Trophoblast cell (in vitro differentiated cells and primary cell): ENCODE data around the gene C16orf89.

ENCODE experiments used
- DNase-seq, 2 donors: peaks; one replicate each; pipeline ENCODE4 v3.0.0-alpha.2; 2016
- H2AFZ ChIP-seq: 2 replicates; pipeline ENCODE4 v1.6.1; 2013; ENCODE audit warnings: low read length, moderate library complexity, mild to moderate bottlenecking; ENCODE audit not compliant: insufficient read depth, poor library complexity
- H2AK5ac ChIP-seq: 2 replicates; pipeline ENCODE4 v1.6.1; 2013; ENCODE audit warnings: mild to moderate bottlenecking, low read length
- H2BK120ac ChIP-seq: 2 replicates; pipeline ENCODE4 v1.6.1; 2013; ENCODE audit warnings: low read length, mild to moderate bottlenecking, moderate library complexity; ENCODE audit not compliant: insufficient read depth, poor library complexity
- H2BK12ac ChIP-seq: 2 replicates; pipeline ENCODE4 v1.6.1; 2013; ENCODE audit warnings: mild to moderate bottlenecking, low read length, moderate library complexity
- H2BK5ac ChIP-seq: 2 replicates; pipeline ENCODE4 v1.6.1; 2013; ENCODE audit warnings: low read length, low read depth, moderate library complexity, mild to moderate bottlenecking; ENCODE audit not compliant: poor library complexity
- H3K14ac ChIP-seq: 2 replicates; pipeline ENCODE4 v1.6.1; 2013; ENCODE audit warnings: mild to moderate bottlenecking, low read length
- H3K18ac ChIP-seq: 2 replicates; pipeline ENCODE4 v1.6.1; 2013; ENCODE audit warnings: mild to moderate bottlenecking, low read length
- H3K23ac ChIP-seq: 2 replicates; pipeline ENCODE4 v1.6.1; 2013; ENCODE audit warnings: low read length
- H3K27ac ChIP-seq: 2 replicates; pipeline ENCODE4 v1.5.1; 2013; ENCODE audit warnings: low read depth, mild to moderate bottlenecking, inconsistent platforms, low read length, moderate library complexity
- H3K27me3 ChIP-seq: 2 replicates; pipeline ENCODE4 v1.6.1; 2013; ENCODE audit warnings: inconsistent platforms, mild to moderate bottlenecking, low read length, moderate library complexity; ENCODE audit not compliant: insufficient read depth
- H3K36me3 ChIP-seq, 2 experiments: 1 replicate in 1 of 2; 2 replicates in 1 of 2; pipeline ENCODE4 v1.6.1; 2013; ENCODE audit warnings: low read length in 2 of 2, mild to moderate bottlenecking in 2 of 2, moderate library complexity in 1 of 2; ENCODE audit not compliant: insufficient read depth in 2 of 2, control insufficient read depth in 1 of 2
- H3K4ac ChIP-seq: 2 replicates; pipeline ENCODE4 v1.6.1; 2013; ENCODE audit warnings: low read depth, mild to moderate bottlenecking, low read length, moderate library complexity
- H3K4me1 ChIP-seq, 2 experiments: 1 replicate in 1 of 2; 2 replicates in 1 of 2; pipeline ENCODE4 v1.6.1; 2013; ENCODE audit warnings: low read length in 2 of 2, mild to moderate bottlenecking in 2 of 2, moderate library complexity in 1 of 2; ENCODE audit not compliant: insufficient read depth in 2 of 2, control insufficient read depth in 1 of 2
- H3K4me2 ChIP-seq: 2 replicates; pipeline ENCODE4 v1.6.1; 2013; ENCODE audit warnings: inconsistent platforms, mild to moderate bottlenecking, low read length, moderate library complexity
- H3K4me3 ChIP-seq: 2 replicates; pipeline ENCODE4 v1.5.1; 2013; ENCODE audit warnings: mild to moderate bottlenecking, low read depth, low read length, inconsistent platforms
- H3K79me1 ChIP-seq: one replicate; pipeline ENCODE4 v1.6.1; 2013; ENCODE audit warnings: low read length
- H3K79me2 ChIP-seq: 2 replicates; pipeline ENCODE4 v1.6.1; 2013; ENCODE audit warnings: low read length, mild to moderate bottlenecking; ENCODE audit not compliant: control insufficient read depth, insufficient read depth, poor library complexity
- H3K9ac ChIP-seq: 2 replicates; pipeline ENCODE4 v1.6.1; 2013; ENCODE audit warnings: mild to moderate bottlenecking, low read length
- H3K9me3 ChIP-seq: 2 replicates; pipeline ENCODE4 v1.6.1; 2013; ENCODE audit warnings: low read depth, mild to moderate bottlenecking, control low read depth, inconsistent platforms, low read length; ENCODE audit not compliant: insufficient read depth
- H4K12ac ChIP-seq: 2 replicates; pipeline ENCODE4 v1.6.1; 2013; ENCODE audit warnings: low read depth, mild to moderate bottlenecking, low read length, moderate library complexity
- H4K8ac ChIP-seq: 2 replicates; pipeline ENCODE4 v1.6.1; 2013; ENCODE audit warnings: low read depth, mild to moderate bottlenecking, low read length, moderate library complexity
- H4K91ac ChIP-seq: one replicate; pipeline ENCODE4 v1.6.1; 2013; ENCODE audit warnings: low read depth, mild to moderate bottlenecking, low read length, moderate library complexity
- WGBS: extraction: QIAGEN DNeasy Blood & Tissue Kit; methylation state at CpG from one replicate; pipeline ENCODE4 v1.1.7; 2013; ENCODE audit warnings: missing lambda C conversion rate; ENCODE audit not compliant: insufficient read length, insufficient coverage; ENCODE audit errors: extremely low coverage; 5-methylcytosine and 5-hydroxymethylcytosine counted together

C16orf89 gene

DNA sequence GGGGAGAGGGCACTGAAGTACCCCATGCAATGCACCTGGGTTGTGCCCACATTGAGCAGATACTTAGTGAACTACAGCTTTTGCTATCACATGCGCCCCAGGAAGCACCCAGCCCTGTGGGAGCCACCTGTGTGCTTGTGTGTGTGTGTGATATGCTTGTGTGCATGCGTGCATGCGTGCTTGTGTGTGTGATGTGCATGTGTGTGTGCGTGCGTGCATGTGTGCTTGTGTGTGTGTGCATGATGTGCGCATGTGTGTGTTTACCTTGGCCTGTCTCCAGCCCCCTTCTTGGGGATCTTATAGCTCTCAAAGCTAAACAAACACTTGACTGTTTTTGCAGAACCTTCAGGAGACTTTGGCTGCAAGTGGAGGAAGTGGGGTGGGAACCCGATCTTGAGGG is 841 bp downstream of the C16orf89 start:
- Histone ChIP-seq H3K27ac (no peak overlapping the region), H3K4ac (no peak overlapping the region), H4K12ac (no peak overlapping the region), H3K23ac (no peak overlapping the region), H2BK12ac (no peak overlapping the region), H3K27me3 (no peaks in the 10 kb centered on the region), H3K4me2 (no peak overlapping the region), H3K4me3 (no peak overlapping the region), H4K8ac (no peak overlapping the region), H3K9ac (no peak overlapping the region), H3K18ac (no peak overlapping the region), H3K36me3 (no peaks in the 10 kb centered on the region), H3K9me3 (no peaks in the 10 kb centered on the region), H3K14ac (no peak overlapping the region), H4K91ac (no peak overlapping the region), H3K4me1 (no peaks in the 10 kb centered on the region), H3K79me1 (no peaks in the 10 kb centered on the region), H2AK5ac (no peak overlapping the region), H3K79me2 (no peaks in the 10 kb centered on the region), H2AFZ (no peak overlapping the region), H2BK120ac (no peak overlapping the region), H2BK5ac (no peak overlapping the region)
- no peak for DNase-seq
- WGBS, result no CpG with 5 or more reads among the region's 7 CpGs

DNA sequence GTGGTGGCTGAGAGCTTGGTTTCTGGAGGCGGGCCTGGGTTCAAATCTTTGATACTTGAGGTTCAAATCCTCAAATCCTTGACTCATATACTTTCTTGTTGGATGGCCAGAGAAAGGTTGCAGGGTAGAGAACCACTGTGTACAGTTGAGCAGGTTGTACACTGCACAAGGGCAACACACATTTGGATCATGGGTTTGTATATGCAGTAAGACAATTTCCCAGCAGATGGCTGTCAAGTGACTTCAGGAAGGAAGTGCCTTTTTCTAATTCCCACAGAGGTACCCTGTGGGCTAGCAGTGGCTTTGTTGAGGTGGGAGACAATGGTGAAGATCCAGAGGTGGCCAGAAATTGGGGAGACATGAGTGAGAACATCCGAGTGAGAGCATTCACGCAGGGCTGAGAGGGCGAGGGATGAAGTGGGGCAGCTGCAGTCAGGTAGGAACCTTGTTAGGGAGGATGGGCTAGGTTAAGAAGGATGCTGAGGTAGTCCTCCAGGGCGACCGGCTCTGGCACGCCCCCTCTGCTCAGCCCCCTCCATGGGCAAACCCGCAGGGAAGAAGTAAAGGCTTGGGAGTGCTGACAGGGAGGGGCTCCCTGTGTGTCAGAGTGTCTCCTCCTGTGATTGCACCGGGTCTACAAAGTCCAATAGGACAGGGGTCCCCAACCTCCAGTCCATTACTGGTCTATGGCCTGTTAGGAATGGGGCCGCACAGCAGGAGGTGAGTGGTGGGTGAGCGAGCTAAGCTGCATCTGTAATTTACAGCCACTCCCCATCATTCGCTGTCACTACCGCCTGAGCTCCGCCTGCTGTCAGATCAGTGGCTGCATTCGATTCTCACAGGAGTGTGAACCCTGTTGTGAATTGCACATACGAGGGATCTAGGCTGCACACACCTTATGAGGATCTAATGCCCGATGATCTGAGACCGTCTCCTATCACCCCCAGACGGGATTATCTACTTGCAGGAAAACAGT is 2.7 kb downstream of the C16orf89 start:
- no peak overlapping the region for H3K18ac ChIP-seq
- H2AFZ ChIP-seq, result no peak overlapping the region
- WGBS, result no CpG with 5 or more reads among the region's 19 CpGs

DNA sequence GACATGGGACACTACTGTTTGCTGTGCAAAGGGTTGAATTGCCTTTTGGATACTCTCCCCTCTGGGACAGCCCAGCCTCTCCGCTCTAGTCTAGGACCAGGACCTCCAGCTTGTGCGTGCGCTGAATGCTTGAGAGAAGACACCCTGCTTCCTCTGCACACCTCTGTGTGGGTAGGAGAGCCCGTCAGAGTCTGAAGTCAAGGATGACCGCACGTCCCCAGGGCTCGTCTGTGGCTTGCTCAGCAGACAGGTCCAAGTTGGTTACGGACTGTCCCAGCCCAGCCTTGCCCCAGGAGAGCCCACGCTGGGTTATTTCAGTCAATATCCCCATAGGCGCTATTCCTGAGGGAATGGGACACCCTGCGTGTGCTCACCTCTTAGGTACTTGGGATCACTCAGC is 3.7 kb downstream of the C16orf89 start:
- Histone ChIP-seq H3K27me3 (no peaks in the 10 kb centered on the region), H3K4ac (no peak overlapping the region), H2AK5ac (no peak overlapping the region), H3K4me3 (no peak overlapping the region), H4K8ac (no peak overlapping the region), H3K27ac (no peak overlapping the region), H3K23ac (no peak overlapping the region), H2AFZ (no peak overlapping the region), H2BK12ac (no peak overlapping the region), H3K14ac (no peak overlapping the region), H3K79me1 (no peaks in the 10 kb centered on the region), H2BK5ac (no peak overlapping the region), H3K9me3 (no peaks in the 10 kb centered on the region), H3K4me2 (no peak overlapping the region), H3K18ac (no peak overlapping the region), H2BK120ac (no peak overlapping the region), H4K12ac (no peak overlapping the region), H3K9ac (no peak overlapping the region), H4K91ac (no peak overlapping the region), H3K4me1 (no peaks in the 10 kb centered on the region), H3K36me3 (no peaks in the 10 kb centered on the region), H3K79me2 (no peaks in the 10 kb centered on the region)
- no peak for DNase-seq
- WGBS, result no CpG with 5 or more reads among the region's 11 CpGs

More for the DNA sequence above, 2.7 kb downstream of the C16orf89 start:
- Histone ChIP-seq H3K79me2 (no peaks in the 10 kb centered on the region), H3K27me3 (no peaks in the 10 kb centered on the region), H3K4ac (no peak overlapping the region), H2BK5ac (no peak overlapping the region), H2AK5ac (no peak overlapping the region), H3K4me2 (no peak overlapping the region), H4K8ac (no peak overlapping the region), H3K27ac (no peak overlapping the region), H3K36me3 (no peaks in the 10 kb centered on the region), H3K4me3 (no peak overlapping the region), H3K23ac (no peak overlapping the region), H2BK12ac (no peak overlapping the region), H3K4me1 (no peaks in the 10 kb centered on the region), H3K9ac (no peak overlapping the region), H3K14ac (no peak overlapping the region), H2BK120ac (no peak overlapping the region), H3K79me1 (no peaks in the 10 kb centered on the region), H4K12ac (no peak overlapping the region), H3K9me3 (no peaks in the 10 kb centered on the region), H4K91ac (no peak overlapping the region)
- DNase-seq, result no peak

DNA sequence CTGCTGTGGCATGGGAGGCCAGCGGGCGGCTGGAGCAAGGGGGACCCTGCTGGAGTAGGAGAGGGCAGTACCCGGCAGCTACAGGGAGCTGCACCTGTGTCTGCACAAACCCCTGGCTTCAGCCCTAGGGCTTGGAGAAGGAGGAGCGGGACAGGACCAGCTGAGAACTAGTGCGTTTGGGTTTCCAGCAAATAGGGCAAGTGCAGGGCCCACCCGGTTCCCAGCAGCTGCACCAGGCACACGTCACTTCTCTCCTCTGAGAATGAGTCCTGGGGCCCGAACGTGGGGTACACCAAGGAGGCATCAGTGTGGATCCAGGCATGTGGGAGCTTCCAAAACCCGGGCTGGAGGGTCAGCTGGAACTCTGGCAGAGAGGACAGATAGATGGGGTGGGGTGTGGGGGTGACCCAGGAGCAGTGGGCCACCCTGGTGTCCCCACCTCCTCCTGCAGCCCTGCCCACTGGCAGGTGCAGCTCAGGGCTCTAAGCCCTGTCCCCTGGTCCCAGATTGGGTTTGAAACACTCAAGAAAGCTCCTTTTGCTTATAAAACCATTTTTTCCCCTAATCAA is 5.6 kb downstream of the C16orf89 start:
- Histone ChIP-seq H3K18ac (no peak overlapping the region), H3K36me3 (no peaks in the 10 kb centered on the region), H3K9me3 (no peaks in the 10 kb centered on the region), H3K9ac (no peak overlapping the region), H4K8ac (no peak overlapping the region), H3K27me3 (no peaks in the 10 kb centered on the region), H3K23ac (no peak overlapping the region), H3K79me1 (no peaks in the 10 kb centered on the region), H2BK120ac (no peak overlapping the region), H3K4ac (no peak overlapping the region), H3K27ac (no peak overlapping the region), H4K91ac (no peak overlapping the region), H3K79me2 (no peaks in the 10 kb centered on the region), H2BK12ac (no peak overlapping the region), H2AFZ (no peak overlapping the region), H2BK5ac (no peak overlapping the region), H3K4me1 (no peaks in the 10 kb centered on the region), H4K12ac (no peak overlapping the region), H2AK5ac (no peak overlapping the region), H3K4me3 (no peak overlapping the region), H3K14ac (no peak overlapping the region), H3K4me2 (no peak overlapping the region)
- no CpG with 5 or more reads among the region's 10 CpGs for WGBS
- DNase-seq, result no peak
